ENCODE results near the gene ATP6V1E1. TPM values are rescaled to one million over a fixed set of nuclear protein-coding genes. Genes with fewer than 3 reads are reported as not detected.

ATP6V1E1 gene
- total RNA-seq, 6 donors from 2014 or later: 63.5 to 153 (median 130) TPM

DNA sequence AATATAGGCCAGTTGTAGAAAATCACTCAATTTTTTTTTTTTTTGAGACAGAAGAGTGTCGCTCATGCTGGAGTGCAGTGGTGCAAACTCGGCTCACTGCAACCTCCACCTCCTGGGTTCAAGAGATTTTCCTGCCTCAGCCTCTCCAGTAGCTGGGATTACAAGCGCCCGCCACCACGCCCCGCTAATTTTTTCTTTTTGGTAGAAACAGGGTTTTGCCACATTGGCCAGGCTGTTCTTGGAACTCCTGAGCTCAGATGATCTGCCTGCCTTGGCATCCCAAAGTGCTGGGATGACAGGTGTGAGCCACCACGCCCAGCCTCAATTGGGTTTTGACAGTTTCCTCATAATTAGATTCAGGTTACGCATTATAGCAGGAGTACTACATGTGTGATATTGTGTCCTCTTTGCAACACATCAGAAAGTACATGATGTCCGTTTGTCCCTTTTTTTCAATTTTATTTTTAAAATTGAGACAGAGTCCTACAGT is 2.6 kb upstream of the ATP6V1E1 start:
- 98% methylated on average over 9 of the region's 9 CpGs for WGBS, 2 donors
- DNase-seq (no peak), ATAC-seq (ENCODE audit: low FRiP score in 2 of 2) (no peak)
- no peaks in the 10 kb centered on the region for H3K9me3 ChIP-seq
- H3K27me3 ChIP-seq: no peaks in the 10 kb centered on the region
- peaks cover 17 to 25% (median 23%) of the 10 kb centered on the region in 4 donors for H3K4me1 ChIP-seq
- no peak for TF ChIP-seq EP300 (IDR thresholded peaks at IDR 0.05)
- no peak for TF ChIP-seq POLR2A (IDR thresholded peaks at IDR 0.05)
- TF ChIP-seq POLR2AphosphoS5 (IDR thresholded peaks at IDR 0.05): no peak
- TF ChIP-seq, protein P1, sequence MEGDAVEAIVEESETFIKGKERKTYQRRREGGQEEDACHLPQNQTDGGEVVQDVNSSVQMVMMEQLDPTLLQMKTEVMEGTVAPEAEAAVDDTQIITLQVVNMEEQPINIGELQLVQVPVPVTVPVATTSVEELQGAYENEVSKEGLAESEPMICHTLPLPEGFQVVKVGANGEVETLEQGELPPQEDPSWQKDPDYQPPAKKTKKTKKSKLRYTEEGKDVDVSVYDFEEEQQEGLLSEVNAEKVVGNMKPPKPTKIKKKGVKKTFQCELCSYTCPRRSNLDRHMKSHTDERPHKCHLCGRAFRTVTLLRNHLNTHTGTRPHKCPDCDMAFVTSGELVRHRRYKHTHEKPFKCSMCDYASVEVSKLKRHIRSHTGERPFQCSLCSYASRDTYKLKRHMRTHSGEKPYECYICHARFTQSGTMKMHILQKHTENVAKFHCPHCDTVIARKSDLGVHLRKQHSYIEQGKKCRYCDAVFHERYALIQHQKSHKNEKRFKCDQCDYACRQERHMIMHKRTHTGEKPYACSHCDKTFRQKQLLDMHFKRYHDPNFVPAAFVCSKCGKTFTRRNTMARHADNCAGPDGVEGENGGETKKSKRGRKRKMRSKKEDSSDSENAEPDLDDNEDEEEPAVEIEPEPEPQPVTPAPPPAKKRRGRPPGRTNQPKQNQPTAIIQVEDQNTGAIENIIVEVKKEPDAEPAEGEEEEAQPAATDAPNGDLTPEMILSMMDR (IDR thresholded peaks at IDR 0.05): no peak
- H3K4me3 ChIP-seq: no peak overlapping the region
- no peaks in the 10 kb centered on the region for H3K36me3 ChIP-seq
- H3K27ac ChIP-seq: no peak overlapping the region

- TF ChIP-seq, protein P1 (IDR thresholded peaks at IDR 0.05): no peak
- no peak for TF ChIP-seq POLR2AphosphoS5 (IDR thresholded peaks at IDR 0.05)
- TF ChIP-seq EP300 (IDR thresholded peaks at IDR 0.05): no peak
- no peak for TF ChIP-seq POLR2A (IDR thresholded peaks at IDR 0.05)
- ATAC-seq (ENCODE audit: low FRiP score in 2 of 2) (no peak), DNase-seq (no peak)
- H3K36me3 ChIP-seq: peaks cover 0 to 5% (median 1%) of the 10 kb centered on the region in 4 donors
- 48 to 72% methylated on average over 7 of the region's 7 CpGs for WGBS, 2 donors
- H3K9me3 ChIP-seq: no peaks in the 10 kb centered on the region
- no peaks in the 10 kb centered on the region for H3K27me3 ChIP-seq
- H3K4me3 ChIP-seq: no peak overlapping the region
- peak overlapping the region in 3 of 4 donors; percentile 93 to 95 (median 94) for H3K27ac ChIP-seq
- H3K4me1 ChIP-seq: peaks cover 17 to 35% (median 29%) of the 10 kb centered on the region in 4 donors
These were observed 1.1 kb upstream of the ATP6V1E1 start for GRCh38 chr22:17629641-17630040.

- Histone ChIP-seq H3K27me3 (no peaks in the 10 kb centered on the region), H3K36me3 (peaks cover 0 to 10% (median 3%) of the 10 kb centered on the region in 4 donors), H3K27ac (peak overlapping the region; percentile 92 to 95 (median 94)), H3K9me3 (no peaks in the 10 kb centered on the region), H3K4me3 (peak overlapping the region; percentile 48 to 96 (median 73)), H3K4me1 (peaks cover 17 to 40% (median 29%) of the 10 kb centered on the region in 4 donors)
- DNase-seq: no peak
- WGBS, 2 donors: 0% methylated on average over 1 of the region's 1 CpG
- TF ChIP-seq POLR2AphosphoS5 (IDR thresholded peaks at IDR 0.05) (no peak), POLR2A (IDR thresholded peaks at IDR 0.05) (no peak), EP300 (IDR thresholded peaks at IDR 0.05) (no peak)
- TF ChIP-seq, protein P1 (IDR thresholded peaks at IDR 0.05): no peak
- ATAC-seq (ENCODE audit: low FRiP score in 2 of 2): peak in 1 of 2 donors; percentile 9
These were observed 582 bp upstream of the ATP6V1E1 start for GRCh38 chr22:17629173-17629489.

DNA sequence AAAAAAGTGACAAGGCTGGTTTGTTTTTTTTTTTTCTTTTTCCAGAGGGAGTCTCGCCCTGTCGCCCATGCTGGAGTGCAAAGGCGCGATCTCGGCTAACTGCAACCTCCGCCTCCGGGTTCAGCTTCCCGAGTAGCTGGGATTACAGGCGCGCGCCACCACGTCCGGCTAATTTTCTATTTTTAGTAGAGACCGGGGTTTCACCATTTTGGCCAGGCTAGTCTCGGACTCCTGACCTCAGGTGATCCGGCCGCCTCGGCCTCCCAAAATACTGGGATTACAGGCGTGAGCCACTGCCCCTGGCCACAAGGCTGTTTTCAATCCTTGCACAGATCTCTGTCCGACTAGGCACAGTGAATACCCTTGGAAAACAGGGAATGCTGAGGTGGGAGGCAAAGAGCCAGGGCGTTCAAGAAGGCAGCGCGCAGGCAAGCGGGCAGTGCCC is 566 bp downstream of the ATP6V1E1 start:
- ATAC-seq (ENCODE audit: low FRiP score in 2 of 2) (no peak), DNase-seq (no peak)
- Histone ChIP-seq H3K4me1 (peaks cover 17 to 41% (median 29%) of the 10 kb centered on the region in 4 donors), H3K27ac (peak overlapping the region; percentile 92 to 95 (median 94)), H3K36me3 (peaks cover 0 to 16% (median 6%) of the 10 kb centered on the region in 4 donors), H3K9me3 (no peaks in the 10 kb centered on the region), H3K27me3 (no peaks in the 10 kb centered on the region), H3K4me3 (peak overlapping the region; percentile 52 to 96 (median 73))
- 10 to 12% methylated on average over 14 to 24 of the region's 24 CpGs for WGBS, 2 donors
- TF ChIP-seq, protein P1 (IDR thresholded peaks at IDR 0.05): peak in 1 of 6 experiments; percentile 12
- TF ChIP-seq EP300 (IDR thresholded peaks at IDR 0.05): no peak

DNA sequence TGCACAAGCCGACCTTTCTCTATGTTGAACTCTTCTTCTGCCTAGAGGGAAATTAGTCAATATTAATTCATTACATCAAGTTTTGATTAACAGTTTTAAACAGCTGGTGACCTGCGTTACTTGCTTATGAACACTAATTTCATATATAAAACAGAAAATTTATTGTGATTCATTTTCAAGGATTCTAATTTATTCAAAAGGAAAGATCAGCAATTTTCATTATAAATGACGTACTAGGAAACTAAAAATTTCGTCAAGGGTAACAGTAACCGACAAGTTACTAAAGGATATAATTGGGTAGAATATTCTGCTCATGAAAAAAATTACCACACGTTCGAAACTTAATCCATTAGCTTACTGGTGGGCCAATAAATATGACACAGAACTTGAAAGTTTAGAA is 15.3 kb downstream of the ATP6V1E1 start:
- 90% methylated on average over 7 of the region's 7 CpGs for WGBS, 2 donors
- DNase-seq (no peak), ATAC-seq (ENCODE audit: low FRiP score in 2 of 2) (no peak)
- Histone ChIP-seq H3K4me3 (no peak overlapping the region), H3K27ac (no peak overlapping the region), H3K27me3 (no peaks in the 10 kb centered on the region), H3K36me3 (peaks cover 20 to 91% (median 43%) of the 10 kb centered on the region in 4 donors), H3K4me1 (no peaks in the 10 kb centered on the region), H3K9me3 (no peaks in the 10 kb centered on the region)
- TF ChIP-seq POLR2A (IDR thresholded peaks at IDR 0.05): no peak
- TF ChIP-seq, protein P1 (IDR thresholded peaks at IDR 0.05): no peak
- TF ChIP-seq POLR2AphosphoS5 (IDR thresholded peaks at IDR 0.05): no peak
- no peak for TF ChIP-seq EP300 (IDR thresholded peaks at IDR 0.05)
